A549 treated with AZD9567 at 1 μM for 4 hours (cell line): ENCODE results near the gene MX1. TPM values are rescaled to one million over a fixed set of nuclear protein-coding genes. Genes with fewer than 3 reads are reported as not detected.

ENCODE experiments used
- total RNA-seq: library from RNA; stranded (reverse); fragments of 200-300 nt; extraction: Qiagen RNA extraction; gene quantifications from 5 replicates; pipeline ENCODE4 v1.2.3, GENCODE V29; 2022; ENCODE audit not compliant: insufficient read depth

MX1 gene, protein sequence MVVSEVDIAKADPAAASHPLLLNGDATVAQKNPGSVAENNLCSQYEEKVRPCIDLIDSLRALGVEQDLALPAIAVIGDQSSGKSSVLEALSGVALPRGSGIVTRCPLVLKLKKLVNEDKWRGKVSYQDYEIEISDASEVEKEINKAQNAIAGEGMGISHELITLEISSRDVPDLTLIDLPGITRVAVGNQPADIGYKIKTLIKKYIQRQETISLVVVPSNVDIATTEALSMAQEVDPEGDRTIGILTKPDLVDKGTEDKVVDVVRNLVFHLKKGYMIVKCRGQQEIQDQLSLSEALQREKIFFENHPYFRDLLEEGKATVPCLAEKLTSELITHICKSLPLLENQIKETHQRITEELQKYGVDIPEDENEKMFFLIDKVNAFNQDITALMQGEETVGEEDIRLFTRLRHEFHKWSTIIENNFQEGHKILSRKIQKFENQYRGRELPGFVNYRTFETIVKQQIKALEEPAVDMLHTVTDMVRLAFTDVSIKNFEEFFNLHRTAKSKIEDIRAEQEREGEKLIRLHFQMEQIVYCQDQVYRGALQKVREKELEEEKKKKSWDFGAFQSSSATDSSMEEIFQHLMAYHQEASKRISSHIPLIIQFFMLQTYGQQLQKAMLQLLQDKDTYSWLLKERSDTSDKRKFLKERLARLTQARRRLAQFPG
- 1.1 to 3.5 TPM (median 1.3 TPM) in 5 replicates for total RNA-seq

DNA sequence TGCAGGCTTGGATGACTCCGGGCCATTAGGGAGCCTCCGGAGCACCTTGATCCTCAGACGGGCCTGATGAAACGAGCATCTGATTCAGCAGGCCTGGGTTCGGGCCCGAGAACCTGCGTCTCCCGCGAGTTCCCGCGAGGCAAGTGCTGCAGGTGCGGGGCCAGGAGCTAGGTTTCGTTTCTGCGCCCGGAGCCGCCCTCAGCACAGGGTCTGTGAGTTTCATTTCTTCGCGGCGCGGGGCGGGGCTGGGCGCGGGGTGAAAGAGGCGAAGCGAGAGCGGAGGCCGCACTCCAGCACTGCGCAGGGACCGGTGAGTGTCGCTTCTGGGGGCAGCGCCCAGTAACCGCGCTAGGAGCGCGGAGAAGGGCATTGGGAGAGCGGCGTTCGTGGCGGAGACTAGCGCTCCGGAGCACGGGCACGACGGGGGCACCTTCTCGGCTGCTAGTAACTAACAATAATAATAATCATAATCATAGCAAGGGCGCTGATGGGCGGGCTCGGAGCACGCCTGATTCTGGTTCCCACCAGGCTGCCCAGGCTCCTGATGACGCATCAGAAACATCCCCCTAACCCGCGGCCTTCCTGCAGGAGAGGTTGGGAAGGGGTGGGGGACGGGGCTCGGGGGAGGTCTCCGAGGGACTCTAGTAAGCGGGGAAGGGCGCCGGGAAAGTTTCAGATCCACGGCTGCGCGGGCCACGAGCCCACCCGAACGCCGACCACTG is at the start of gene MX1:
Gene MX1, plus strand, starts transcription at position 286 of the 722 bp plus-strand sequence. CDS start 5,832 bp downstream, outside the sequence.

DNA sequence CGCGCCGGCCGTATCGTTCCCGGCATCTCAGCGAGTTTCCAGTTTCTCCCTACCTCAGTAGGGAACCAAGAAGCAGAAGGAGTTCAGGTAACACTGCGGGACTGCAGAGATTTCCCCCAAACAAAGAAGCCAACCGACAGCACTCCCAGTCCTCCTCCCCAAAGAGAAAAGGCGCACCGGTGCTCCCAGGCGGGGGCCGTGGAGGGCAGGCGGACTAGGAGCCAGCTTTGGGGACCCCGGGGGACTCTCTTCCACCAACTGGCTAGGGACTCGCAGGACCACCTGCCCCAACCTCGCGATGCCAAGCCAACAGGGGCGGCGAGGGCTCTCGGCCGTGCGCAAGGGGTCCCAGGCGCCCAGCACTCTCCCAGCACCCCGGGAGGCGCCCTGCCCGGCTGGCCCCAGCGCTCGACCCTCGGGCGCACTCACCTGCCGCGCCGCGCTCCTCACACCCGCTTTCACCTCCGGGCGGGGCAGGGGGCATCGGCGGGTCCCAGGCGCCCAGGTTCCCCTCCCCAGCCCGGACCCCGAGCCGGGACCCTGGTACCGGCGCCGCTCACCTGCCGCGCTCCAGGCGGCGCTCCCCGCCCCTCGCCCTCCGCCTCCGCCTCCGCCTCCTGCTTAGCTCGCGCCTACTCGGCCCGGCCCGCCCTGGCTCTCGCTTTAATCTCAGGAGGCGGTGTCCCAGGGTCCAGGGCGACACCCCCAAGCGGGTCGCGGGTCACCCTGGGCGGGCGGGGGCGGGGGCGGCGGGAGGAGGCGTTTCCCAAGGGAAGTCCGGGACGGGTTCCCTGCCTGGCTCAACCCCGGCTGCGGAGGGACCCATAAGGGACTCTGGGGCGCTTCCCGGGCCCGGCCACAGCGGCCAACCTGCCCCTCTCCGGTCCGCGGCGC is 81.7 kb downstream of the MX1 start, which contains the start of gene TMPRSS2:
Gene TMPRSS2, minus strand, starts transcription at position 638 of the 894 bp plus-strand sequence. CDS start 10,025 bp downstream, outside the sequence.

Other genes with a start within 250 kb of the MX1 start
- gene FAM3B, start 109.4 kb upstream of the MX1 start, total RNA-seq, result not detected in 5 replicates
- 0.02 to 0.09 TPM (median 0.05 TPM) in 3 of 5 replicates, not detected in the others for gene MX2, start 64.2 kb upstream of the MX1 start, total RNA-seq
- gene TMPRSS2, start 81.9 kb downstream of the MX1 start, total RNA-seq, result 0.06 to 0.11 TPM (median 0.06 TPM) in 3 of 5 replicates, not detected in the others